Hematopoietic multipotent progenitor cell treated with erythropoietin and hydrocortisone succinate and interleukin-3 and kit ligand, for 6 days (in vitro differentiated cells): Measurements from ENCODE around the gene SMAD4.
"Not testable (repeated sequence)": the region's sequence is repeated elsewhere in the genome, so short reads cannot be mapped to it uniquely, and the experiment has no call there.

ENCODE experiments used
- DNase-seq: peaks from one replicate; pipeline ENCODE4 v3.0.0-alpha.2; 2015

SMAD4 gene

GRCh38 chr18:51029694-51030536 is at the start of gene SMAD4:
Gene SMAD4, plus strand, starts transcription at chr18:51030213. Its CDS starts 16,834 bp downstream, at chr18:51047047.
- DNase-seq, result peak; percentile 97

GRCh38 chr18:50981381-50981780 is 48.6 kb upstream of the SMAD4 start:
- DNase-seq, result no peak

GRCh38 chr18:50982086-50982801 is 47.8 kb upstream of the SMAD4 start:
- no peak for DNase-seq

- peak; percentile 39 for DNase-seq
These were observed 47.2 kb upstream of the SMAD4 start for GRCh38 chr18:50982802-50983179.

GRCh38 chr18:50986360-50987087 is 43.5 kb upstream of the SMAD4 start:
- no peak for DNase-seq

GRCh38 chr18:50987261-50987660 is 42.8 kb upstream of the SMAD4 start:
- no peak for DNase-seq

- no peak for DNase-seq
These were observed 40.3 kb upstream of the SMAD4 start for GRCh38 chr18:50989711-50990110.

- no peak for DNase-seq
These were observed 37.7 kb upstream of the SMAD4 start for GRCh38 chr18:50992351-50992762.

- DNase-seq, result no peak
These were observed 36.0 kb upstream of the SMAD4 start for GRCh38 chr18:50994031-50994430.

- DNase-seq, result not testable (repeated sequence)
These were observed 26.8 kb upstream of the SMAD4 start for GRCh38 chr18:51003174-51003573.

- no peak for DNase-seq
These were observed 23.8 kb upstream of the SMAD4 start for GRCh38 chr18:51006061-51006818.

GRCh38 chr18:51006948-51007789 is 22.8 kb upstream of the SMAD4 start:
- DNase-seq, result peak; percentile 51

- DNase-seq, result no peak
These were observed 22.2 kb upstream of the SMAD4 start for GRCh38 chr18:51007790-51008139.

- DNase-seq, result no peak
These were observed 20.9 kb upstream of the SMAD4 start for GRCh38 chr18:51009072-51009471.

GRCh38 chr18:51010218-51010617 is 19.8 kb upstream of the SMAD4 start:
- no peak for DNase-seq

GRCh38 chr18:51011709-51012108 is 18.3 kb upstream of the SMAD4 start:
- DNase-seq, result no peak

- no peak for DNase-seq
These were observed 17.6 kb upstream of the SMAD4 start for GRCh38 chr18:51012441-51012840.

GRCh38 chr18:51013259-51013658 is 16.8 kb upstream of the SMAD4 start:
- DNase-seq, result no peak

- DNase-seq, result no peak
These were observed 12.7 kb upstream of the SMAD4 start for GRCh38 chr18:51017140-51017879.

GRCh38 chr18:51020536-51020935 is 9.5 kb upstream of the SMAD4 start:
- no peak for DNase-seq
